Fibroblast of skin of right biceps (primary cell): ENCODE data around the gene ARL14.
"Not testable (repeated sequence)": the region's sequence is repeated elsewhere in the genome, so short reads cannot be mapped to it uniquely, and the experiment has no call there.

ENCODE experiments used
- DNase-seq: peaks from one replicate; pipeline ENCODE4 v3.0.0-alpha.2; 2013

ARL14 gene

DNA sequence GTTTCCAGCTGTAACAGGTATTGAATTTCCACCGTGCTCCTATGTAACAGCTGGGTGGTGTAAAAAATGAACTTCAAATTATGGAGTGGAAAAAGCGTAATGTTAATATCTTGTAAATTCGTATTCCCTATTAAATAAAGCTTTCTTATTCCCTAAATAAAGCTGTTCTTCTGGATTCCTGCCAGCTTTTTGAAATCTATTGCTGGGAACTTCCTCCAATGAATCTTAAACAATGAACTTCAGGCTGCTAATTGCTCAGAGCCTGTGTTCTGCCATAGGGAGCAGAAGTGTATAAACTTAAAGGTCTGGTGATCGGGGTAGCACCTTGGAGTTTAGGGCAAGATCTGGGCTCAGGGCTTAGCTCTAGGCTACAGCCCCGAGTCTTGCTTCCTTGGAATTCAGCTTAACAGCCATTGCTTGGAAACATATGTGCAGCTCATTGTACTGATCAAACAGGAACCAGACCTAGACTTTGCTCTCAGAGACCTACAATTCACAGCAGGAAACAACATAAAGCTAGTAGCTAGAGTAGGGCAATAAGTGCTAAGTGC, 1.4 kb downstream of the ARL14 start:
- no peak for DNase-seq

DNA sequence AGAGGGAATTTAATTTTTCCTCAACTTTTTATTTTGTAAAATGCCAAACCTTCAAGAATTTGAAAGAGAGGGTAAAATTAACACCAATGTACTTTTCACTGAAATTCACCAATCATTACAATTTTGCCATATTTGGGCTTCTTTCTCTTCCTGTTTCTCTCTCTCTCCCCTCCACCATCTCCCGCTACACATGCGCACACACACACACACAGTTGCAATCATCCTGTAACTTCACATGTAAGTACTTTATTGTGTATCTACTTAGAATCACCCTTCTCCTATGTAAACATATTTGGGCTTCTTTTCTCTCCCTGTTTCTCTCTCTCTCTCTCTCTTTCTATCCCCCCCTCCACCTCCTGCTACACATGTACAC, 7.4 kb downstream of the ARL14 start:
- no peak for DNase-seq

DNA sequence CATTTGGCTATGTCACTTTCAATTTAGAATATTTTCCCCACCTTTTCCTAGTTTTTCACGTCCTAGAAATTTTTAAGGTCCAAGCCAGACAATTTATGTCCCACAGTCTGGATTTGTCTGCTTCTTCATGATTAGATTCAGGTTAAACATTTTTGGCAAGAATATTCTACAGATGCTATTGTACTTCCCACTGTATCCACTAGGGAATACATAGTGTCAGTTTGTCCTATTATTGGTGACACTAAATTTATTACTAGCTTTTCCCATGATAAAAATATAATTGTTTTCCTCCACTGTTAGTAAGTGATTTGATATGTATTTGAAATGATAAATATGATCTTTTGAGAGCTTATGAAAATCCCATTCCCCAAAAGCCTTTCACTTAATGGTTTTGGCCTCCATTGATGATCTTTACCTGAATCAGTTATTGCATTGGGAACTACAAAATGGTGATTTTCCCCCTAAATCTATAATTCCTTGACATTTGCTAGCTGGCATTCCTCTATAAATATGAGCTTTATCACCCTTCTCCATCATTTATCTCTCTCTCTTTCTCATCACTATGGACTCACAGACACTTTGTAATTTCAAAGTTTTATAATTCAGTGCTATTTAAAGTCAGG, 8.3 kb downstream of the ARL14 start:
- DNase-seq, result no peak

GRCh38 chr3:160686955-160687535, 10.1 kb downstream of the ARL14 start:
- DNase-seq, result peak; percentile 23

- DNase-seq, result no peak
These were observed 14.2 kb downstream of the ARL14 start for GRCh38 chr3:160691151-160691550.

- no peak for DNase-seq
These were observed 15.0 kb downstream of the ARL14 start for GRCh38 chr3:160691962-160692361.

- DNase-seq, result no peak
These were observed 16.2 kb downstream of the ARL14 start for GRCh38 chr3:160693191-160693590.

DNA sequence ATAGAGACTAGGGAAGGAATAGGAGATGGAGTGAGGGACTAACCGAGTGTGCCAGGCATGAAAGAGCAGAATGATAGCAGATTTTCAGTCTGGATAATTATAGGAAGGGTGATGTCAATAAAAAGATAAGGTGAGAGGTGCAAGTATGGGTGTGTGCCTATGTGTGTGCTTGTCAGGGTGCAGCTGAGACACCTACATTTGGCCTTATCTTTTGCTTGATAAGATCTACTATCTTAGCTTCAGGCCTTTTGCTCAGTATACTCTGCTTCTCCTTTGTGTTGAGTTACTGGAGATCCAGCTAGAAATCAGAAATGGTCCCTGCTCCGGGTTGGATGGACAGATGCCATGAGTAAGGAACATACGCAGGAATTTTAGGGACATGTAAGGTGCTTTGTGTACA, 17.4 kb downstream of the ARL14 start:
- no peak for DNase-seq

DNA sequence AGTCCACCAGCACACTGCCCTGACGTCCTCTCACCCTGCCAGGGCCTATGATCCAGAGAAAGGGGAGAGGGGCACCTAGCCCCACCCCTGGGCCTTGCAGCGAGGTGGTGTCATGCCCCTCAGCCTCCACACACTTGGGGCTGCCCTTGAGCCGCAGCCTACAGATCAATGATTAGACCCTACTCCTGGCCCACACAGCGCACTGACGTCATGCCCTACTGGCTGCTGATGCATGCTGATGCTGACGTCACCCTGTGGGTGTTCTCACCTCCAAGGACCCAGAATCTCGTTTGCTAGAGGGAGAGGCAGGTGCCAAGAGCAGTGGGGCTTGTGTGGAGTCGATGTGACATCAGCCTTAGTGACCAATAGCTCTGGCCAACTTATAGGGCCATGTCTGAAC, 18.0 kb downstream of the ARL14 start:
- no peak for DNase-seq

- DNase-seq, result peak; percentile 74
These were observed 19.0 kb downstream of the ARL14 start for GRCh38 chr3:160695915-160696327.

GRCh38 chr3:160697637-160698380, 20.8 kb downstream of the ARL14 start:
- DNase-seq, result peak; percentile 83

- peak; percentile 18 for DNase-seq
These were observed 21.7 kb downstream of the ARL14 start for GRCh38 chr3:160698599-160699195.

- no peak for DNase-seq
These were observed 24.5 kb downstream of the ARL14 start for GRCh38 chr3:160701490-160701889.

GRCh38 chr3:160702290-160702689, 25.3 kb downstream of the ARL14 start:
- DNase-seq, result no peak

DNA sequence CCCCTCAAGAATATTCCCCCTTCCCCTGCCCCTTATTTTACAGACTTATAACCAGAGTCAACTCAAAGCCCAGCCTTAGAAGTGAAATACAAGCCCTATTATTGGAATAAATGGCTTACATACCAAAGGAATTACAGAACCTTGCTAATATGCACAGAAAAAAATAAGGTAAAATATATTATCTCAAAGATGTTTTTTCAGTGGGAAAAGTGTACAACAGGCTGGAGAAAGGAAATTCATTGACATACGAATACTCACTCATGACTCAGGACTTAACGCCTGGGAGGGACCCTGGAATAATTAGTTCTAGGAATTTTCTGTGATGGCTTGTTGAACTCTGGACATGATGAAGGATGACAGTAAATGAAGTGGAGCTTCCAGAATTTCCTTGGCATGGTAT, 27.0 kb downstream of the ARL14 start:
- DNase-seq, result peak; percentile 69

DNA sequence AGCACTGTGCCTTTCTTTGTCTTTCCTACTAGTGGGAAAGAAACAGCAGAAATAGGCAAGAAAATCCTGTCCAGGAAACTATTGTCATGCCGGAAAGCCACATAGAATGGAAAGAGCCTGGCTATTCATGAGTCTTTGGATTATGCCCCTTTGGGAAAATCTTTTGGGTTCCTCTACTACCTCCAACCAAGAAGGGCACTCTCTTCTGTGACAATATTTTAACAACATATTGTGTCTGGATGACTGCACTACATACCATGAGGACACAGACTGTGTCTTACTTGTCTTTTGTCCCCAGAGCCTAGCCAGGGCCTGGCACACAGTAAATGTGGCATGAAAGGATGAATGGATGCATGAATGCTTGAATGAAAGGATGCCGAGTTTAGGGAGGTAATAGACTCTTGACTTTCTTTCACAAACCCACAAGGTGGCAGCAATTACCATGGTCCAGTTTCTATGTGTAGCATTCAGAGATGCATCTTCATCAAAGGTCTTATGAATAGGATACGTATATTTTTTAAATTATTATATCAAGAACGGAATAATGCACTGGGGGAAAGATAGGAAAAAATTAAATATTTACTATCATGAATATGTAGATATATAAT, 30.3 kb downstream of the ARL14 start:
- DNase-seq, result peak; percentile 45

GRCh38 chr3:160709477-160710182, 32.7 kb downstream of the ARL14 start:
- DNase-seq, result no peak

DNA sequence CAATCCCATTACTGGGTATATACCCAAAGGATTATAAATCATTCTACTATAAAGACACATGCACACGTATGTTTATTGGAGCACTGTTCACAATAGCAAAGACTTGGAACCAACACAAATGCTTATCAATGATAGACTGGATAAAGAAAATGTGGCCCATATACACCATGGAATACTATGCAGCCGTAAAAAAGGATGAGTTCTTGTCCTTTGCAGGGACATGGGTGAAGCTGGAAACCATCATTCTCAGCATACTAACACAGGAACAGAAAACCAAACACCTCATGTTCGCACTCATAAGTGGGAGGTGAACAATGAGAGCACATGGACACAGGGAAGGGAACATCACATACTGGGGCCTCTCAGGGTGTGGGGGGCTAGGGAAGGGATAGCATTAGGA, 36.2 kb downstream of the ARL14 start:
- not testable (repeated sequence) for DNase-seq

GRCh38 chr3:160719710-160720109, 42.8 kb downstream of the ARL14 start:
- no peak for DNase-seq

DNA sequence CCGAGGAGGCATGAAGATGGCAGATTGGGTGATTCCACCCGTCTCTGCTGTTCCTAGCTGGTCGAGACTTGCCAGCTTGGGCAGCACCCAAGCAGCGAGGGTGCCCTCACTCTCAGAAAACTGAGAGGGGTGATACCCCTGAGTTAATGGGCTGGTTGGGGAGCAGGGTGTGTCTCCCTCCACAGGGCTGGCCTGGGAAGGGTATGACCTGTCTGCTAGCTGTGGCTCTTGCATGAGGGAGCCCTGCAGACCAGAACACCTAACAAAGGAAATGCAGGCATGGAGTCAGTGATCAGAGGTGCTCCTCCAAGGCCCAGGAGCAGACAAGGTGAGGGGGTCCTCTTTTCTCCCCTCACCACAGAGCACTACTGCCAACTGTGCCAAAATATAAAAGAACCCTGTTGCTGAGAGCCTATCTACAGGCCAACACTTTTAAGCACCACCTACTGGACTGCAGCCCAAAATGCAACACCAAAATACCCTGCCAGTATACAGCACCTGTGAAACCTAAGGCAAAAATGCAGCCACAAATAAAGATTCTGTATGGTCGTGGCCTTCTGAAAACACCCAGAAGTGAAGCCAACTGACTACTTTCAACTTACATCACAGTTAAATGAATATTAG, 43.3 kb downstream of the ARL14 start:
- DNase-seq, result no peak

DNA sequence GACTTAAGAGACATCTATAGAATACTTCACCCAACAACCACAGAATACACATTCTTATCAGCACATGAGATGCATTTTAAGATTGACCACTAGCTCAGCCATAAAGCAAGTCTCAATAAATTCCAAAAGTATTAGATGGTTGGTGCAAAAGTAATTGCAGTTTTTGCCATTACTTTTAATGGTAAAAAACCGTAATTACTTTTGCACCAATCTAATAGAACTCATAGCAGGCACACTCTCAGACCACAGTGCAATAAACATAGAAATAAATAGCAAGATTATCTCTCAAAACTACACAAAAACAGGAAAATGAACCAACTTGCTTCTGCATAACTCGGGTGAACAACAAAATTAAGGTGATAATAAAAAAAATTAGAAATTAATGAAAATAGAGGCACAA, 45.4 kb downstream of the ARL14 start:
- DNase-seq, result no peak

DNA sequence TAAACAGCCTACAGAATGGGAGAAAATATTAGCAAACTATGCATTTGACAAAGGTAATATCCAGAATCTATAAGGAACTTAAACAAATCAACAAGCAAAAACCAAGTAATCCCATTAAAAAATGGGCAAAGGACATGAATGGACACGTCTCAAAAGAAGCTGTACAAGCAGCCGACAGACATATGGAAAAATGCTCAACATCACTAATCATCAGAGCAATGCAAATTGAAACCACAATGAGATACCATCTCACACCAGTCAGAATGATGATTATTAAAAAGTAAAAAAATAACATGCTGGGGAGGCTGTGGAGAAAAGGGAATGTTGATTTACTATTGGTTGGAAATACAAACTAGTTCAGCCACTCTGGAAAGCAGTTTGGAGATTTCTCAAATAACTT, 48.4 kb downstream of the ARL14 start:
- DNase-seq, result peak; percentile 7
